IPS-NIHi11 (cell line): Measurements from ENCODE around the gene FRMD4A.

Source experiments
- DNase-seq: peaks from one replicate; pipeline ENCODE4 v3.0.0; 2012; ENCODE audit warnings: mixed read lengths, low spot score

FRMD4A gene

GRCh38 chr10:13649844-13650520 lies 680.7 kb downstream of the FRMD4A start:
- no peak for DNase-seq

GRCh38 chr10:13648425-13648824 lies 682.3 kb downstream of the FRMD4A start:
- no peak for DNase-seq

- no peak for DNase-seq
Measured at GRCh38 chr10:13644866-13645265, 685.9 kb downstream of the FRMD4A start.

GRCh38 chr10:13643016-13643415 lies 687.7 kb downstream of the FRMD4A start:
- DNase-seq = no peak

- DNase-seq = no peak
Measured at GRCh38 chr10:13642293-13642692, 688.4 kb downstream of the FRMD4A start.

GRCh38 chr10:13637894-13638293 lies 692.8 kb downstream of the FRMD4A start:
- DNase-seq = no peak

- no peak for DNase-seq
Measured at GRCh38 chr10:13637303-13637856, 693.3 kb downstream of the FRMD4A start.

GRCh38 chr10:13636776-13637175 lies 693.9 kb downstream of the FRMD4A start:
- DNase-seq = no peak

- DNase-seq = no peak
Measured at GRCh38 chr10:13634207-13634606, 696.5 kb downstream of the FRMD4A start.

- DNase-seq = no peak
Measured at GRCh38 chr10:13633689-13634088, 697.0 kb downstream of the FRMD4A start.

GRCh38 chr10:13632884-13633440 lies 697.8 kb downstream of the FRMD4A start:
- DNase-seq = no peak

- DNase-seq = no peak
Measured at GRCh38 chr10:13632440-13632839, 698.3 kb downstream of the FRMD4A start.

GRCh38 chr10:13631594-13631993 lies 699.1 kb downstream of the FRMD4A start:
- DNase-seq = no peak

- no peak for DNase-seq
Measured at GRCh38 chr10:13630231-13630630, 700.5 kb downstream of the FRMD4A start.

GRCh38 chr10:13629116-13629515 lies 701.6 kb downstream of the FRMD4A start:
- no peak for DNase-seq

GRCh38 chr10:13628661-13629060 lies 702.1 kb downstream of the FRMD4A start:
- no peak for DNase-seq

- no peak for DNase-seq
Measured at GRCh38 chr10:13627459-13628310, 703.0 kb downstream of the FRMD4A start.

- DNase-seq = no peak
Measured at GRCh38 chr10:13624630-13625029, 706.1 kb downstream of the FRMD4A start.

- DNase-seq = no peak
Measured at GRCh38 chr10:13621931-13622330, 708.8 kb downstream of the FRMD4A start.

GRCh38 chr10:13617116-13617515 lies 713.6 kb downstream of the FRMD4A start:
- no peak for DNase-seq

GRCh38 chr10:13615650-13616300 lies 714.9 kb downstream of the FRMD4A start:
- DNase-seq = peak; percentile 53
